ENCODE results near the gene SH2B3. TPM values are rescaled to one million over a fixed set of nuclear protein-coding genes. Genes with fewer than 3 reads are reported as not detected.

Gene SH2B3
- total and polyA plus RNA-seq, 2 of the 13 experiments (the other 11 are each of a cell fraction or from before 2014, with no cell fraction given): 6.8 to 6.9 TPM

GRCh38 chr12:111359231-111359913 lies 46.4 kb upstream of the SH2B3 start (continued):
- TF ChIP-seq ZNF512 (CRISPR knock-in tag; IDR thresholded peaks at IDR 0.05) (no peak), PHF20 (CRISPR knock-in tag; IDR thresholded peaks at IDR 0.05) (no peak), ZNF17 (CRISPR knock-in tag; IDR thresholded peaks at IDR 0.05) (no peak), ZNF547 (CRISPR knock-in tag; IDR thresholded peaks at IDR 0.05) (no peak), KDM2A (CRISPR knock-in tag; IDR thresholded peaks at IDR 0.05; ENCODE audit: borderline replicate concordance, low read depth) (peak; percentile 61), MLLT10 (CRISPR knock-in tag; IDR thresholded peaks at IDR 0.05) (no peak), ZFY (CRISPR knock-in tag; IDR thresholded peaks at IDR 0.05) (0 out of 2 replicates have a peak, but pooled peaks have one; percentile 17), POLR2AphosphoS5 (IDR thresholded peaks at IDR 0.05; ENCODE audit: low read depth, low read length) (no peak), HOXA5 (CRISPR knock-in tag; IDR thresholded peaks at IDR 0.05) (0 out of 2 replicates have a peak, but pooled peaks have one; percentile 24), CREBL2 (CRISPR knock-in tag; IDR thresholded peaks at IDR 0.05; ENCODE audit: borderline replicate concordance) (no peak), MATR3 (CRISPR knock-in tag; IDR thresholded peaks at IDR 0.05) (no peak), ZNF605 (CRISPR knock-in tag; IDR thresholded peaks at IDR 0.05) (0 out of 2 replicates have a peak, but pooled peaks have one; percentile 43), SOX5 (CRISPR knock-in tag; IDR thresholded peaks at IDR 0.05; ENCODE audit: borderline replicate concordance) (no peak), POLR2G (IDR thresholded peaks at IDR 0.05; ENCODE audit: low read depth, low read length) (peak; percentile 24; the same call in 1 of the 2 replicates), ZNF274 (CRISPR knock-in tag; IDR thresholded peaks at IDR 0.05) (0 out of 2 replicates have a peak, but pooled peaks have one; percentile 35)
- TF ChIP-seq, protein P1, sequence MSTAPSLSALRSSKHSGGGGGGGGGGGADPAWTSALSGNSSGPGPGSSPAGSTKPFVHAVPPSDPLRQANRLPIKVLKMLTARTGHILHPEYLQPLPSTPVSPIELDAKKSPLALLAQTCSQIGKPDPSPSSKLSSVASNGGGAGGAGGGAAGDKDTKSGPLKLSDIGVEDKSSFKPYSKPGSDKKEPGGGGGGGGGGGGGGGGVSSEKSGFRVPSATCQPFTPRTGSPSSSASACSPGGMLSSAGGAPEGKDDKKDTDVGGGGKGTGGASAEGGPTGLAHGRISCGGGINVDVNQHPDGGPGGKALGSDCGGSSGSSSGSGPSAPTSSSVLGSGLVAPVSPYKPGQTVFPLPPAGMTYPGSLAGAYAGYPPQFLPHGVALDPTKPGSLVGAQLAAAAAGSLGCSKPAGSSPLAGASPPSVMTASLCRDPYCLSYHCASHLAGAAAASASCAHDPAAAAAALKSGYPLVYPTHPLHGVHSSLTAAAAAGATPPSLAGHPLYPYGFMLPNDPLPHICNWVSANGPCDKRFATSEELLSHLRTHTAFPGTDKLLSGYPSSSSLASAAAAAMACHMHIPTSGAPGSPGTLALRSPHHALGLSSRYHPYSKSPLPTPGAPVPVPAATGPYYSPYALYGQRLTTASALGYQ (CRISPR knock-in tag; IDR thresholded peaks at IDR 0.05): no peak
- TF ChIP-seq, protein P2, sequence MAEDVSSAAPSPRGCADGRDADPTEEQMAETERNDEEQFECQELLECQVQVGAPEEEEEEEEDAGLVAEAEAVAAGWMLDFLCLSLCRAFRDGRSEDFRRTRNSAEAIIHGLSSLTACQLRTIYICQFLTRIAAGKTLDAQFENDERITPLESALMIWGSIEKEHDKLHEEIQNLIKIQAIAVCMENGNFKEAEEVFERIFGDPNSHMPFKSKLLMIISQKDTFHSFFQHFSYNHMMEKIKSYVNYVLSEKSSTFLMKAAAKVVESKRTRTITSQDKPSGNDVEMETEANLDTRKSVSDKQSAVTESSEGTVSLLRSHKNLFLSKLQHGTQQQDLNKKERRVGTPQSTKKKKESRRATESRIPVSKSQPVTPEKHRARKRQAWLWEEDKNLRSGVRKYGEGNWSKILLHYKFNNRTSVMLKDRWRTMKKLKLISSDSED (CRISPR knock-in tag; IDR thresholded peaks at IDR 0.05): no peak
- TF ChIP-seq, protein P3, sequence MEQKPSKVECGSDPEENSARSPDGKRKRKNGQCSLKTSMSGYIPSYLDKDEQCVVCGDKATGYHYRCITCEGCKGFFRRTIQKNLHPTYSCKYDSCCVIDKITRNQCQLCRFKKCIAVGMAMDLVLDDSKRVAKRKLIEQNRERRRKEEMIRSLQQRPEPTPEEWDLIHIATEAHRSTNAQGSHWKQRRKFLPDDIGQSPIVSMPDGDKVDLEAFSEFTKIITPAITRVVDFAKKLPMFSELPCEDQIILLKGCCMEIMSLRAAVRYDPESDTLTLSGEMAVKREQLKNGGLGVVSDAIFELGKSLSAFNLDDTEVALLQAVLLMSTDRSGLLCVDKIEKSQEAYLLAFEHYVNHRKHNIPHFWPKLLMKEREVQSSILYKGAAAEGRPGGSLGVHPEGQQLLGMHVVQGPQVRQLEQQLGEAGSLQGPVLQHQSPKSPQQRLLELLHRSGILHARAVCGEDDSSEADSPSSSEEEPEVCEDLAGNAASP (CRISPR knock-in tag; IDR thresholded peaks at IDR 0.05; ENCODE audit: borderline replicate concordance): no peak
- TF ChIP-seq, protein P4, sequence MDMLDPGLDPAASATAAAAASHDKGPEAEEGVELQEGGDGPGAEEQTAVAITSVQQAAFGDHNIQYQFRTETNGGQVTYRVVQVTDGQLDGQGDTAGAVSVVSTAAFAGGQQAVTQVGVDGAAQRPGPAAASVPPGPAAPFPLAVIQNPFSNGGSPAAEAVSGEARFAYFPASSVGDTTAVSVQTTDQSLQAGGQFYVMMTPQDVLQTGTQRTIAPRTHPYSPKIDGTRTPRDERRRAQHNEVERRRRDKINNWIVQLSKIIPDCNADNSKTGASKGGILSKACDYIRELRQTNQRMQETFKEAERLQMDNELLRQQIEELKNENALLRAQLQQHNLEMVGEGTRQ (IDR thresholded peaks at IDR 0.05; ENCODE audit: low read depth, low read length): no peak
- TF ChIP-seq, protein P4 (CRISPR knock-in tag; IDR thresholded peaks at IDR 0.05; ENCODE audit: borderline replicate concordance): peak; percentile 42; the same call in 1 of the 2 replicates

Data from HepG2 (cell line).